GM21447 (cell line): ENCODE results near the gene NPPC.
"Not testable (repeated sequence)": the region's sequence is repeated elsewhere in the genome, so short reads cannot be mapped to it uniquely, and the experiment has no call there.

Experiments
- ATAC-seq: cut with Tn5 transposase; IDR thresholded peaks from one replicate; pipeline ENCODE4 v1.9.1; 2021; ENCODE audit not compliant: unreplicated experiment

Gene NPPC

DNA sequence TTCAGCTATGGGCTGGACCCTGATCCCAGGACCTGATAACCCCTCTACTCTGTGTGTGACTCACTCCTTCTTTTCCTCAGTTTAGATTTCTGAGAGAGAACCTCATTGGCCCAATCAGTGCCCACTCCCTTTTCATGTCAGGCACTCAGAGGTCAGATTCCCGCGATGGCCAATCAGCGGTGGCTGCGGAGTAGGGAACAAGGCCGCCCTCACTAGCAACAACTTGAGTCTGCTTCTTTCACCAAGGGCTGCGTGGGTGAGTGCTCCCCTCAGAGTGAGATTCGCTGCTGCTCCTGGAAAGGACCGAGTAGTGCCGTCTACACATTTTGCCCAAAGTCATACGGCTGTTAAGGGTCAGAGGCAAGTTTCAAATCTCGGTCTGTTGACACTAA is 34.7 kb downstream of the NPPC start:
- no peak for ATAC-seq

DNA sequence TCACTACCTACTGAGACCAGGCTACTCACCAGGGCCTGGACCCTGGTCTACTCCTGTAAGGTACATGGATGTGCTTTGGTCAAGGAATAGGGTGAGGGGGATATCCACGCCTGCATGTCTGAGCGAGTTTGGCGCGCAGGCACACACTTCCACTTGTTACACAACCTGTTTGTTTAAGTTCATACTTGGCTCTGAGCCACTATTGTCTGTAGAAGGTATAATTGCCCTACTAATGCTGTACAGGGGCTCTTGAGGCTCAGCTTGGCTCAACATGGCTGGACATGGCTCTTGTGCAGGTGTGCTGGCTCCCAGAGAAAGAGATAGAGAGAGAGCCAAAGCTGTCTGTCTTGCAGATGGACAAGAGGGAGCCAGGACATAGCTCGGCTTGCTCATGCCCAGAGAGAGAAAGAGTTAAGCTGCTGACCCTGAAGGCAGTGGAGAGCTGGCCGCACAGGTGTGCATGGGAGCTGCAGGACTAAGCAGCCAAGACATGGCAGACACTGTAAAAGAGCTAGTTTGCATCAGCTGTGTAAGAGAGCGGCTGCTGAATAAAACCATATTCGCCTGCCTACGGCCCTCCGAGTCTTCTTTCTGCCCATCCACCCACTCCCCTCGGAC is 35.2 kb downstream of the NPPC start:
- ATAC-seq = no peak

DNA sequence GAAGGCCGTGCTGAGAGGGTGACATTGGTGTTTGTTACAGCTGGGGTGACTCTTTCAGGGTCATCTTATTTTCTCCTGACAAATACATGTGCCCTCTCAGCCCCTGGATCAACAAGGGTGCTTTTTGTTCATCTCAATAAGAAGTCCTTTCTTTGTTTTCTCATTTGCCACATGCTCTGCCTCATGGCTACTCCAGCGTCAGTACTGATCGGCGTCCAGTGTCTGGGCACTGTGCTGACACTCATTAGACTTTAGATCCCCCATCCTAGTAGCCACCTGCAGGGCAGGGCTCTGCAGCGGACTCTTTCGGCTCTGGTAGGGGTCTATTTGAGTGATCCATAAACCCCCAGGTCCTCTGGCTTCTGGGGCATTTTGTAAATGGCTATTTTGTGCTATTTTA is 38.4 kb downstream of the NPPC start:
- no peak for ATAC-seq

DNA sequence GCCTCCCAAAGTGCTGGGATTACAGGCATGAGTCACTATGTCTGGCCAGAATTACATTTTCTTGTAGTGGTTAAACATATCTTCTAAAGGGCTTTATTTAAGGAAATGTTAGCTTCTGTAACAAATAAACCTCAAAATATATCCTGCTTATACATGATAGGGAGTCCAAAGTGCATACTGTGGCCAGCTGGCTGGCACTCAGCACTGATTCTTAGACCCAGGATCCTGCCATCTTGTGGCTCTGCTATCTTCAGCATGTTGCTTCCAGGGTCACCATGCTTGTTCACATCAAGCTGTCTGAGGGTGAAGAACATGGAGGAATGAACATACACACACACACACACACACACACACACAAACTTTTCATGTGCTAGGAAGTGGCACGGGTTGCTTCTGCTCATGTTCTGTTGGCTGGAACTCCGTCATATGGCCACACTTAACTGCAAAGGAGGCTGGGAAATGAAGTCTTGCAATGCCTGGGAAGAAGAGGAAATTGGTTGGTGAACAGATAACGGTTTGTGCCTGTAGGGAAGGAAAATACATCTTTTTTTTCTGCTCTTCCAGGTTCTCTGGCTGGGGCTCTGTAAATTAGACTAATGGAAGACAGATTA is 40.0 kb downstream of the NPPC start:
- ATAC-seq = no peak

DNA sequence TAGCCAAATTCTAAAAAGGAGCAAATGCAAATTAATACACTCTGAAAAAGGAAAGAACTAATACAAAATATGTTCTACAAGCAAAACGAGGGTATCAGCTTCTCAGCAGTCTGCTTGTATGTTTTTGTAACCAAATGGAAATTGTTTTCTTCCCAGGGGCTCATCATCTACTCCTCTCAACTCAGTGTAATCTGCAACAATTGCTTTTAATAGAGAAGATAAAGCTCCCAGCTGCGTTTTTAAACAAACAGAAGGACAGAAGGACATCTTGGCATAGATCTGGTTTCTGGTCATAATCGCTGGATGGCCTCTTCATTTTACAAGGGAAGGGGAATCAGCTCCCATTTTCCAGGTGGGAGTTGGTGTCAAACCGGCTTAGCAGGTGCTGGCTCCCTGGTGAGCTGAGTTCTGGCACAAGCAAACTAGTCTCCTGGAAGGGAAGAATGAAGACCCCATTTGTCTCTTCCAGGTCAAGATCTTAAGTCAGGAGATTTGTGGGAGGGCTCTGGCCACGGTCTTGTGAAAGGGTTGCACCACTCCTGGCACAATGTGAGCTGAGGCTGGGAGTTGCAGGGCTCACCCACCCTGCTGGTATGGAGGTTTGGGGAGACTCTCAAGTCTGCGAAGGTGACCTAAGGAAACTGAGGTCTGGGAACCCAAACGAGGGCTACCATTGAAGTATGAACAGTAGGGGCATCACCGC is 41.6 kb downstream of the NPPC start:
- ATAC-seq = no peak

DNA sequence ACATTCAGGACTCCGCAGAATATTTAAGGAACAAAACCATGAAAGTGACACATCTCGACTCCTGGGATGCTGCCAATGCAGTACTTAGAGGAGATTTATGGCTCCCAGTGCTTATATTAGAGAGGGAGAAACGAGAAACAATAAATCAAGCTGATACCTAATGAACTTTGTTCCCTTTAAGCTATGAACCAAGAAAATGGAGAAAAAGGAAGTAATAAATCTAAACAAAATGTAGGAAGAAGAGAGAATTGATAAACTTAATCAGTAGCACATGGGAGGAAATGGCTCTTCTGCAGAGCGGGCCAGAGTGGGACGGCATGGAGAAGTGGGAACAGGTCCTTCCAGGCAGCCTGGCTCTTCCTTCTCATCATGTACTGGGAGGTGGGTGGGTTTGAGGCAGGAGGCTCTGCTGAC is 42.7 kb downstream of the NPPC start:
- ATAC-seq = no peak

DNA sequence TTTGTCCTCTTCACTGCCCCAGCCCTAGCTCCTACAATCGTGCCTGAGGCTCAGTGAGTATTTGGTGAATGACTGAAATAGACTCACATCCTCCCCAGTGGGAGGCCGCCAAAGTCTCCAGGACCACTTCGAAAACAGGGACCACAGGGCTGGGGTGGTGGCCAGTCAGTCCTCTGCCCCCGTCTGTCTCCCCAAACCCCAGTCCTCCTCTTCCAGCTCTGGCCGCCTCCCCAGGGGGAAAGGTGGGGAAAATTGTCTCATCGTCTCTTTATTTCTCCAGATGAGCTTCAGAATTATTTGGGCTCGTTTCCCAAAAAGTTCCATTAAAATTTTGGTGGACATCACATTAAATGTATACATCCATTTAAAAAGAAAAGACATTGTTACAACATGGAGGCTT is 43.5 kb downstream of the NPPC start:
- no peak for ATAC-seq

DNA sequence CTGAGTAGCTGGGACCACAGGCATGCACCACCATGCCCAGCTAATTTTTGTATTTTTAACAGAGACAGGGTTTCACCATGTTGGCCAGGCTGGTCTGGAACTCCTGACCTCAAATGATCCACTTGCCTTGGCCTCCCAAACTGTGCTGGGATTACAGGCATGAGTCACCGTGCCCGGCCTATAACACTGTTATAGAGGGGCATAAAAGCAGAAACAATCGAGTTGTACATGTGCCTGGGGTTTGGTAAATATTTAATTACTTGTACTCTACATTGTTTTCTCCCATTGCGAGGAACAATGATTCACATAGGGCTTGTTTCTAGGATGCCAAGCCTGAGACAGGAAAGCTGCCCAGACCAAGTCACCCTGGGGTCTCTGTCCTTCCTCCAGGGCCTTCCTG is 45.8 kb downstream of the NPPC start:
- not testable (repeated sequence) for ATAC-seq

DNA sequence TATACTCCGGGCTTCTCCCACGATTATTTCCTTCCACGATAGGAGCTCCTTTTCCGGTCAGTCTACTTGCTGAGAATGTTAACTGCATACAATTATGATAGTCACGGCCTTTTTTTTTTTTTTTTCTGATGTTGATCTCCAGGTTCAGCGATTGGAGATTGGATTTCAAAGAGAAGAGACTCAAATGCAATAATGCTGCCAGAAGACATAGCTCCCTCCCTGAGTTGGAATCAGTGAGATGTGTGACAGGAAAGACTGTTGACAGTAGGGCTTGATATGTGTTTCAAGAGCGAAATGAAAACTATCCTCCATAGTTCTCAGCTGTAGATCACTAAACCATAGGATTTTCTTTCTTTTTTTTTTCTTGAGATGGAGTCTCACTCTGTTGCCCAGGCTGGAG is 47.0 kb downstream of the NPPC start:
- no peak for ATAC-seq

DNA sequence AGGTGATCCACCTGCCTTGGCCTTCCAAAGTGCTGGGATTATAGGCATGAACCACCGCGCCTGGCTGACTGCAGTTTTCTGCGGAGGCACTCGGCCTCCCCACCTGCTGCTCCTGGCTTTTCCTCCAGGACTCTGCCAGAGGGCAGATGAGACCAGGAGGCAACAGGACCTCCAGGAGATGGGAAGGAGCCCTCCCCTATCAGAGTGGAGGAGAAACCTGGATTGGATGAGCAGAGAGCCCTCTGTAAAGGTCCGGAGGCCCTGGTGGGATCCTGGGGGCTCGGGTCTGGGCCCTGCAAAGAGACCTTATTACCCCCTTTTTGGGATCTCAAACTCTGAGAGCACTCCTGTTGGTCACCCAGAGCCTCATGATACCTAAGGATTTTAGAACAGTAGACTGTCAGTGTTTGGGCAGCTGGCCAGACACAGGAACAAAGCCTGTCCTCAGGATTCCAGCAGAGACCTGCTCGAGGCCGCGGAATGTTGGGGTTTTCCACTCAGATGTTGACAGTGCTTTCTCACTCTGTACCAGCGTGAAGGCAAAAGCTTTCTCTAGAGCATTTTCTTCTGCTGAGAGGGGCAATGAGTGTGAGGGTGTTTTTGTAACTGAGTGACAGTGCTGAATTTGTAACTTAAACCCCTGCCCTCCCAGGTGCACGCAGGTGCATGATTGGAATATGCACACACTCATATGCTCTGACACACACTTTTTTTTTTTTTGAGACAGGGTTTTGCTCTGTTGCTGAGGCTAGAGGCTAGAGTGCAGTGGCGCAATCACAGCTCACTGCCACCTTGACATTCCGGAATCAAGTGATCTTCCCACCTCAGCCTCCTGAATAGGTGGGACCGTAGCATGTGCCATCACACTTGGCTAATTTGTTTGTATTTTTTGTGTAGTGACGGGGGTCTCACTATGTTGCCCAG is 48.4 kb downstream of the NPPC start:
- no peak for ATAC-seq

DNA sequence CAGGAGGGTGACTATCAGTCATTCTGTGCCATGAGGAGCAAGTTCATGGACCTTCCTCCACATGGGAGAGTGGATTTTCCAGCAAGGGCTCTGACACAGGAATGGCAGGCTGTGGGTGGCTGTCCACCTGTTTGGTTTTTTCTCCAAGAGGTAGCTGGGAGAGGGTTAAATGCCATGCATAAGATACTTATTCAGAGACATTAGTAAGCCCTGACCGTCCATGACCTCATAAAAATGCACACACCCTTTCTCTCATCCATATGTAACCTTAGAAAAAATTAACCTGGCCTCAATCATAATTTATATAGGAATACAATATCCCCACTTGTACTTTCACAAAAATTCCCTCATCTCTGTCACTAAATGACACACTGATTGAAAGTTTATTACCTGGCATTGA is 51.3 kb downstream of the NPPC start:
- no peak for ATAC-seq
